H9 (cell line): ENCODE measurements around the gene KNSTRN. TPM values are rescaled to one million over a fixed set of nuclear protein-coding genes. Genes with fewer than 3 reads are reported as not detected.

Experiments used
- DNase-seq: peaks from one replicate; pipeline ENCODE4 v3.0.0-alpha.2; 2017
- H2AFZ ChIP-seq: one replicate; pipeline ENCODE4 v1.6.1; 2013; ENCODE audit warnings: mild to moderate bottlenecking, low read length, control low read depth, moderate library complexity
- H2AK5ac ChIP-seq: 2 replicates; pipeline ENCODE4 v1.6.1; 2013; ENCODE audit warnings: low read length, control low read depth, mixed read lengths; ENCODE audit not compliant: insufficient read length
- H2BK120ac ChIP-seq: one replicate; pipeline ENCODE4 v1.6.1; 2013; ENCODE audit warnings: low read depth, mild to moderate bottlenecking, low read length, control low read depth, inconsistent platforms; ENCODE audit not compliant: poor library complexity, severe bottlenecking
- H2BK12ac ChIP-seq: 2 replicates; pipeline ENCODE4 v1.6.1; 2013; ENCODE audit warnings: low read length, control low read depth, mixed read lengths, low read depth; ENCODE audit not compliant: insufficient read length
- H2BK15ac ChIP-seq: 2 replicates; pipeline ENCODE4 v1.6.1; 2013; ENCODE audit warnings: low read depth, low read length, control low read depth
- H2BK20ac ChIP-seq: one replicate; pipeline ENCODE4 v1.6.1; 2013; ENCODE audit warnings: low read depth, mild to moderate bottlenecking, low read length, control low read depth, inconsistent platforms; ENCODE audit not compliant: poor library complexity, severe bottlenecking
- H2BK5ac ChIP-seq: 2 replicates; pipeline ENCODE4 v1.6.1; 2013; ENCODE audit warnings: low read length, control low read depth, mixed read lengths; ENCODE audit not compliant: insufficient read length
- H3K14ac ChIP-seq: 2 replicates; pipeline ENCODE4 v1.6.1; 2013; ENCODE audit warnings: low read length, control low read depth; ENCODE audit not compliant: insufficient read depth
- H3K18ac ChIP-seq: 2 replicates; pipeline ENCODE4 v1.6.1; 2013; ENCODE audit warnings: low read depth, mild to moderate bottlenecking, mixed read lengths, low read length, control low read depth; ENCODE audit not compliant: insufficient read length
- H3K23ac ChIP-seq: 2 replicates; pipeline ENCODE4 v1.6.1; 2013; ENCODE audit warnings: low read length, control low read depth, mixed read lengths, low read depth; ENCODE audit not compliant: insufficient read length
- H3K23me2 ChIP-seq: 2 replicates; pipeline ENCODE4 v1.6.1; 2013; ENCODE audit warnings: low read depth, mild to moderate bottlenecking, mixed read lengths, low read length, control low read depth; ENCODE audit not compliant: insufficient read length, poor library complexity, severe bottlenecking
- H3K27ac ChIP-seq: 2 replicates; pipeline ENCODE4 v1.5.1; 2013; ENCODE audit warnings: low read length, control low read depth, mixed read lengths, low read depth; ENCODE audit not compliant: insufficient read length
- H3K27me3 ChIP-seq: 2 replicates; pipeline ENCODE4 v1.6.1; 2013; ENCODE audit warnings: low read length, control low read depth, inconsistent platforms; ENCODE audit not compliant: insufficient read depth
- H3K4ac ChIP-seq: 2 replicates; pipeline ENCODE4 v1.6.1; 2013; ENCODE audit warnings: low read depth, mild to moderate bottlenecking, control low read depth, inconsistent platforms, low read length, moderate library complexity
- H3K4me1 ChIP-seq: 2 replicates; pipeline ENCODE4 v1.6.1; 2013; ENCODE audit warnings: low read length, control low read depth, inconsistent platforms; ENCODE audit not compliant: insufficient read depth
- H3K4me2 ChIP-seq: 2 replicates; pipeline ENCODE4 v1.6.1; 2013; ENCODE audit warnings: low read length, control low read depth, mixed read lengths; ENCODE audit not compliant: insufficient read length, insufficient read depth
- H3K56ac ChIP-seq: 2 replicates; pipeline ENCODE4 v1.6.1; 2013; ENCODE audit warnings: low read depth, mild to moderate bottlenecking, mixed read lengths, low read length, control low read depth; ENCODE audit not compliant: insufficient read length
- H3K79me1 ChIP-seq: 2 replicates; pipeline ENCODE4 v1.6.1; 2013; ENCODE audit warnings: low read depth, mild to moderate bottlenecking, moderate library complexity, low read length, control low read depth, inconsistent platforms; ENCODE audit not compliant: insufficient read depth, poor library complexity, severe bottlenecking
- H3K79me2 ChIP-seq: 2 replicates; pipeline ENCODE4 v1.6.1; 2013; ENCODE audit warnings: low read length, control low read depth, inconsistent platforms; ENCODE audit not compliant: insufficient read depth
- H3K9ac ChIP-seq: 2 replicates; pipeline ENCODE4 v1.6.1; 2013; ENCODE audit warnings: low read length, control low read depth, mixed read lengths; ENCODE audit not compliant: insufficient read length; ENCODE audit errors: extremely low read depth
- H3K9me3 ChIP-seq: one replicate; pipeline ENCODE4 v1.6.1; 2013; ENCODE audit warnings: low read depth, low read length, inconsistent platforms; ENCODE audit not compliant: control insufficient read depth
- H3T11ph ChIP-seq: one replicate; pipeline ENCODE4 v1.6.1; 2013; ENCODE audit warnings: mild to moderate bottlenecking, low read length, control low read depth, inconsistent platforms
- H4K20me1 ChIP-seq: one replicate; pipeline ENCODE4 v1.6.1; 2013; ENCODE audit not compliant: control insufficient read depth, insufficient read length, insufficient read depth
- H4K5ac ChIP-seq: 2 replicates; pipeline ENCODE4 v1.6.1; 2013; ENCODE audit warnings: low read depth, mild to moderate bottlenecking, mixed read lengths, low read length, control low read depth; ENCODE audit not compliant: insufficient read length
- H4K8ac ChIP-seq: replicated peaks from 2 replicates; pipeline ENCODE4 v1.6.1; 2013; ENCODE audit warnings: low read length, control low read depth, mixed read lengths, low read depth; ENCODE audit not compliant: insufficient read length
- H4K91ac ChIP-seq: 2 replicates; pipeline ENCODE4 v1.6.1; 2013; ENCODE audit warnings: low read depth, mild to moderate bottlenecking, moderate library complexity, mixed read lengths, low read length, control low read depth; ENCODE audit not compliant: insufficient read length
- H3K27ac Mint-ChIP-seq, 3 experiments: 2 replicates in 2 of 3; 3 replicates in 1 of 3; pipeline ENCODE4 v1.8.0; 2020 to 2021; ENCODE audit warnings: mixed read lengths in 3 of 3, mild to moderate bottlenecking in 1 of 3, moderate library complexity in 1 of 3
- H3K27me3 Mint-ChIP-seq: 2 replicates; pipeline ENCODE4 v1.8.0; 2021; ENCODE audit warnings: low read depth, mild to moderate bottlenecking, moderate library complexity, mixed read lengths
- H3K36me3 Mint-ChIP-seq, 3 experiments: 2 replicates in 2 of 3; 3 replicates in 1 of 3; pipeline ENCODE4 v1.8.0; 2020 to 2021; ENCODE audit warnings: low read depth in 3 of 3, mixed read lengths in 3 of 3; ENCODE audit not compliant: insufficient read depth in 1 of 3
- H3K4me1 Mint-ChIP-seq, 2 experiments: 2 replicates each; pipeline ENCODE4 v1.8.0; 2020; ENCODE audit warnings: mixed read lengths in 2 of 2
- H3K4me3 Mint-ChIP-seq, 2 experiments: 2 replicates in 1 of 2; 3 replicates in 1 of 2; pipeline ENCODE4 v1.8.0; 2020 to 2021; ENCODE audit warnings: mild to moderate bottlenecking in 2 of 2, mixed read lengths in 2 of 2, moderate library complexity in 1 of 2
- H3K9me3 Mint-ChIP-seq, 2 experiments: 2 replicates in 1 of 2; 3 replicates in 1 of 2; pipeline ENCODE4 v1.8.0; 2020; ENCODE audit warnings: mild to moderate bottlenecking in 2 of 2, mixed read lengths in 2 of 2, moderate library complexity in 1 of 2
- WGBS: extraction: QIAGEN DNeasy Blood & Tissue Kit; methylation state at CpG from one replicate; pipeline ENCODE4 v1.1.7; 2013; ENCODE audit warnings: missing lambda C conversion rate, low lambda C conversion rate, mixed read lengths; ENCODE audit not compliant: insufficient read length; ENCODE audit errors: extremely low coverage; 5-methylcytosine and 5-hydroxymethylcytosine counted together
- total RNA-seq: library from RNA; stranded (reverse); gene quantifications from 2 replicates; pipeline ENCODE4 v1.2.1, GENCODE V29; 2021
- TF ChIP-seq, protein P1 (sequence below): fragments of 200-600 bp; sonication (generic); conservative IDR thresholded peaks from 3 replicates; pipeline ENCODE4 v1.8.0; 2021; ENCODE audit warnings: antibody characterized with exemption, mild to moderate bottlenecking

Gene KNSTRN
- total RNA-seq, 1 experiment from 2014 or later, result 53.9 TPM

DNA sequence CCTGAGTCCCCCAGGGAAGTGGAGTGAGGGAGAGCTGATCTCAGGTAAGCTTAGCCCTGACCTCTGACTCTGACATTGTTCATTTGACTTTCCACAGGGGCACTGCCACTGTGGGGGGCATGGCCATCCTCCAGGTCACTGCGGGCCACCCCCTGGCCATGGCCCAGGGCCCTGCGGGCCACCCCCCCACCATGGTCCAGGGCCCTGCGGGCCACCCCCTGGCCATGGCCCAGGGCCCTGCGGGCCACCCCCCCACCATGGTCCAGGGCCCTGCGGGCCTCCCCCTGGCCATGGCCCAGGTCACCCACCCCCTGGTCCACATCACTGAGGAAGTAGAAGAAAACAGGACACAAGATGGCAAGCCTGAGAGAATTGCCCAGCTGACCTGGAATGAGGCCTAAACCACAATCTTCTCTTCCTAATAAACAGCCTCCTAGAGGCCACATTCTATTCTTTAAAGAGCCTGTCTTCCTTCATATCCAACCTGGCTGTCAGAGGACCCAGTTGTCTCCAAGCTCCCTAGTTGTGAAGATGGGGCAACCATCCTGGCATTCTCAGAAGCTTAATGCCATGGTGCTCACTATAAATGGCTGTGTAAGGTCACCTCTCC is 26.4 kb upstream of the KNSTRN start:
- Histone ChIP-seq H2BK12ac (no peak overlapping the region), H4K20me1 (no peaks in the 10 kb centered on the region), H3K79me1 (no peaks in the 10 kb centered on the region), H2BK15ac (no peak overlapping the region), H2AFZ (no peak overlapping the region), H4K91ac (no peak overlapping the region), H3K9ac (no peak overlapping the region), H2BK120ac (no peak overlapping the region), H3K14ac (no peak overlapping the region), H4K5ac (no peak overlapping the region), H3T11ph (no peak overlapping the region), H4K8ac (no peak overlapping the region), H3K27me3 (peaks cover 3% of the 10 kb centered on the region), H2BK20ac (no peak overlapping the region), H3K27ac (no peak overlapping the region), H3K4ac (no peak overlapping the region), H3K18ac (no peak overlapping the region), H3K56ac (no peak overlapping the region), H3K79me2 (no peaks in the 10 kb centered on the region), H3K23me2 (peaks cover 8% of the 10 kb centered on the region), H3K4me2 (no peak overlapping the region), H2BK5ac (no peak overlapping the region), H3K23ac (no peak overlapping the region), H3K4me1 (no peaks in the 10 kb centered on the region; the same call in 1 of the 2 replicates), H2AK5ac (no peak overlapping the region), H3K9me3 (no peaks in the 10 kb centered on the region)
- Mint-ChIP-seq H3K4me3 (peak overlapping the region in 1 of 2 experiments; percentile 70; a peak in 2 of 5 replicates), H3K9me3 (no peaks in the 10 kb centered on the region), H3K27me3 (peaks cover 47% of the 10 kb centered on the region), H3K27ac (no peak overlapping the region), H3K36me3 (no peaks in the 10 kb centered on the region; a peak in 1 of 7 replicates), H3K4me1 (peaks cover 27 to 39% of the 10 kb centered on the region in 2 experiments)
- TF ChIP-seq, protein P1, sequence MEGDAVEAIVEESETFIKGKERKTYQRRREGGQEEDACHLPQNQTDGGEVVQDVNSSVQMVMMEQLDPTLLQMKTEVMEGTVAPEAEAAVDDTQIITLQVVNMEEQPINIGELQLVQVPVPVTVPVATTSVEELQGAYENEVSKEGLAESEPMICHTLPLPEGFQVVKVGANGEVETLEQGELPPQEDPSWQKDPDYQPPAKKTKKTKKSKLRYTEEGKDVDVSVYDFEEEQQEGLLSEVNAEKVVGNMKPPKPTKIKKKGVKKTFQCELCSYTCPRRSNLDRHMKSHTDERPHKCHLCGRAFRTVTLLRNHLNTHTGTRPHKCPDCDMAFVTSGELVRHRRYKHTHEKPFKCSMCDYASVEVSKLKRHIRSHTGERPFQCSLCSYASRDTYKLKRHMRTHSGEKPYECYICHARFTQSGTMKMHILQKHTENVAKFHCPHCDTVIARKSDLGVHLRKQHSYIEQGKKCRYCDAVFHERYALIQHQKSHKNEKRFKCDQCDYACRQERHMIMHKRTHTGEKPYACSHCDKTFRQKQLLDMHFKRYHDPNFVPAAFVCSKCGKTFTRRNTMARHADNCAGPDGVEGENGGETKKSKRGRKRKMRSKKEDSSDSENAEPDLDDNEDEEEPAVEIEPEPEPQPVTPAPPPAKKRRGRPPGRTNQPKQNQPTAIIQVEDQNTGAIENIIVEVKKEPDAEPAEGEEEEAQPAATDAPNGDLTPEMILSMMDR, result no peak
- no CpG with 5 or more reads among the region's 5 CpGs for WGBS
- DNase-seq, result no peak
